CD8-positive, alpha-beta memory T cell (primary cell): ENCODE measurements around the gene MPLKIP. TPM values are rescaled to one million over a fixed set of nuclear protein-coding genes. Genes with fewer than 3 reads are reported as not detected.
"Not testable (repeated sequence)": the region's sequence is repeated elsewhere in the genome, so short reads cannot be mapped to it uniquely, and the experiment has no call there.

Source experiments
- CTCF ChIA-PET: fragments of 350-600 bp; sonication (Branson Sonifier 250); formaldehyde crosslinking; loops from one replicate; lab custom pipeline; 2021; ENCODE audit warnings: antibody characterized with exemption; lab: Charles Lee
- POLR2A ChIA-PET: fragments of 350-600 bp; sonication (Branson Sonifier 250); formaldehyde crosslinking; loops from one replicate; lab custom pipeline; 2021; ENCODE audit warnings: antibody characterized with exemption; lab: Charles Lee
- DNase-seq, 5 donors: peaks; one replicate each; pipeline versions ENCODE4 v3.0.0 to v3.0.0-alpha.2; 2020 to 2022; ENCODE audit warnings: mixed read lengths in 1 of 5
- H3K27ac ChIP-seq: one replicate; pipeline ENCODE4 v1.7.0; 2013; ENCODE audit warnings: low read depth, mild to moderate bottlenecking, low read length, moderate library complexity
- H3K27me3 ChIP-seq: 2 replicates; pipeline ENCODE4 v1.7.0; 2013; ENCODE audit warnings: low read length, mild to moderate bottlenecking; ENCODE audit not compliant: insufficient read depth, poor library complexity, severe bottlenecking
- H3K36me3 ChIP-seq: 2 replicates; pipeline ENCODE4 v1.7.0; 2013; ENCODE audit warnings: mild to moderate bottlenecking, low read length, moderate library complexity; ENCODE audit not compliant: insufficient read depth
- H3K4me1 ChIP-seq: 2 replicates; pipeline ENCODE4 v1.7.0; 2013; ENCODE audit warnings: mild to moderate bottlenecking, low read length, moderate library complexity; ENCODE audit not compliant: insufficient read depth
- H3K4me3 ChIP-seq: 2 replicates; pipeline ENCODE4 v1.7.0; 2013; ENCODE audit warnings: mild to moderate bottlenecking, low read length
- H3K9me3 ChIP-seq: 2 replicates; pipeline ENCODE4 v1.7.0; 2013; ENCODE audit warnings: mild to moderate bottlenecking, low read length
- H3K27ac Mint-ChIP-seq, 8 donors: one replicate each; pipeline ENCODE4 v1.8.0; 2020 to 2021; ENCODE audit warnings: mixed read lengths in 8 of 8, mild to moderate bottlenecking in 6 of 8, inconsistent platforms in 3 of 8, moderate library complexity in 3 of 8
- H3K27me3 Mint-ChIP-seq, 2 donors: one replicate each; pipeline ENCODE4 v1.8.0; 2020 to 2021; ENCODE audit warnings: mixed read lengths in 2 of 2, mild to moderate bottlenecking in 1 of 2, moderate library complexity in 1 of 2
- H3K36me3 Mint-ChIP-seq, 3 donors: one replicate each; pipeline ENCODE4 v1.8.0; 2020 to 2021; ENCODE audit warnings: mixed read lengths in 3 of 3, inconsistent platforms in 1 of 3, mild to moderate bottlenecking in 1 of 3
- H3K4me1 Mint-ChIP-seq, 3 donors: one replicate each; pipeline ENCODE4 v1.8.0; 2020 to 2021; ENCODE audit warnings: mixed read lengths in 3 of 3, inconsistent platforms in 1 of 3, mild to moderate bottlenecking in 1 of 3
- H3K4me3 Mint-ChIP-seq, 7 donors: one replicate each; pipeline ENCODE4 v1.8.0; 2020 to 2021; ENCODE audit warnings: mixed read lengths in 7 of 7, mild to moderate bottlenecking in 6 of 7, moderate library complexity in 4 of 7, inconsistent platforms in 2 of 7
- H3K9me3 Mint-ChIP-seq, 5 donors: one replicate each; pipeline ENCODE4 v1.8.0; 2020 to 2022; ENCODE audit warnings: mixed read lengths in 5 of 5, mild to moderate bottlenecking in 3 of 5, moderate library complexity in 2 of 5, inconsistent platforms in 1 of 5
- polyA plus RNA-seq: library from polyadenylated mRNA; unstranded; fragments of 300-500 nt; fragmentation: Illumina TruSeq; gene quantifications from one replicate; pipeline ENCODE4 v1.2.3, GENCODE V29; 2021
- total RNA-seq, 2 experiments: library from RNA; stranded (reverse); gene quantifications; one replicate each; pipeline ENCODE4 v1.2.3, GENCODE V29; 2021

The MPLKIP gene
- total and polyA plus RNA-seq, 3 experiments from 2014 or later: 33.4 to 60.8 (median 33.5) TPM

- H3K27ac Mint-ChIP-seq, H3K4me1 ChIP-seq, H3K9me3 Mint-ChIP-seq, H3K4me3 Mint-ChIP-seq, H3K4me1 Mint-ChIP-seq, H3K27me3 ChIP-seq, H3K36me3 Mint-ChIP-seq, DNase-seq, H3K27ac ChIP-seq, H3K9me3 ChIP-seq, POLR2A ChIA-PET, CTCF ChIA-PET, H3K36me3 ChIP-seq, H3K4me3 ChIP-seq: not testable (repeated sequence)
- peaks cover 12 to 25% of the 10 kb centered on the region in 2 donors for H3K27me3 Mint-ChIP-seq
Measured at GRCh38 chr7:40141916-40142315, 7.5 kb upstream of the MPLKIP start.

- CTCF ChIA-PET, H3K4me1 Mint-ChIP-seq, H3K27ac ChIP-seq, H3K4me3 ChIP-seq, H3K36me3 Mint-ChIP-seq, H3K27me3 ChIP-seq, POLR2A ChIA-PET, H3K4me1 ChIP-seq, H3K9me3 Mint-ChIP-seq, H3K9me3 ChIP-seq, H3K27ac Mint-ChIP-seq, H3K36me3 ChIP-seq, DNase-seq: not testable (repeated sequence)
- H3K4me3 Mint-ChIP-seq: peak overlapping the region in 2 of 7 donors; percentile 10 to 44
- H3K27me3 Mint-ChIP-seq: peaks cover 9 to 16% of the 10 kb centered on the region in 2 donors
Measured at GRCh38 chr7:40139891-40140290, 5.5 kb upstream of the MPLKIP start.

- Mint-ChIP-seq H3K4me3 (no peak overlapping the region), H3K27ac (peak overlapping the region in 1 of 8 donors; percentile 71), H3K27me3 (peaks cover 9 to 11% of the 10 kb centered on the region in 2 donors), H3K36me3 (peaks cover 0 to 3% (median 0%) of the 10 kb centered on the region in 3 donors), H3K9me3 (no peaks in the 10 kb centered on the region), H3K4me1 (peaks cover 0 to 9% (median under 1%) of the 10 kb centered on the region in 3 donors)
- H3K9me3 ChIP-seq: no peaks in the 10 kb centered on the region
- H3K27me3 ChIP-seq: no peaks in the 10 kb centered on the region
- peaks cover 5% of the 10 kb centered on the region for H3K4me1 ChIP-seq
- POLR2A ChIA-PET: no interaction called here
- CTCF ChIA-PET: no interaction called here
- no peaks in the 10 kb centered on the region for H3K36me3 ChIP-seq
- no peak for DNase-seq
- H3K27ac ChIP-seq: no peak overlapping the region
- H3K4me3 ChIP-seq: no peak overlapping the region
Measured at GRCh38 chr7:40138973-40139372, 4.6 kb upstream of the MPLKIP start.

GRCh38 chr7:40137563-40137962 is 3.1 kb upstream of the MPLKIP start:
- no peak overlapping the region for H3K27ac ChIP-seq
- H3K27ac Mint-ChIP-seq: peak overlapping the region in 1 of 8 donors; percentile 86
- ChIA-PET POLR2A (no interaction called here), CTCF (no interaction called here)
- H3K27me3 ChIP-seq: no peaks in the 10 kb centered on the region
- H3K4me1 Mint-ChIP-seq: peaks cover 11 to 23% (median 15%) of the 10 kb centered on the region in 3 donors
- H3K27me3 Mint-ChIP-seq: peaks cover 5 to 7% of the 10 kb centered on the region in 2 donors
- peaks cover 17% of the 10 kb centered on the region for H3K4me1 ChIP-seq
- H3K4me3 Mint-ChIP-seq: peak overlapping the region in 1 of 7 donors; percentile 62
- no peaks in the 10 kb centered on the region for H3K36me3 ChIP-seq
- DNase-seq: no peak
- no peaks in the 10 kb centered on the region for H3K9me3 Mint-ChIP-seq
- no peaks in the 10 kb centered on the region for H3K9me3 ChIP-seq
- H3K36me3 Mint-ChIP-seq: peaks cover 0 to 7% (median 0%) of the 10 kb centered on the region in 3 donors
- H3K4me3 ChIP-seq: no peak overlapping the region

GRCh38 chr7:40135317-40135610 is 842 bp upstream of the MPLKIP start:
- Mint-ChIP-seq H3K27me3 (peaks cover 0 to 2% of the 10 kb centered on the region in 2 donors), H3K36me3 (peaks cover 0 to 10% (median 0%) of the 10 kb centered on the region in 3 donors), H3K4me3 (peak overlapping the region; percentile 71 to 99 (median 97)), H3K27ac (peak overlapping the region in 7 of 8 donors; percentile 10 to 88 (median 38)), H3K4me1 (peaks cover 26 to 46% (median 35%) of the 10 kb centered on the region in 3 donors), H3K9me3 (no peaks in the 10 kb centered on the region)
- peaks cover 37% of the 10 kb centered on the region for H3K4me1 ChIP-seq
- no peaks in the 10 kb centered on the region for H3K27me3 ChIP-seq
- DNase-seq: no peak
- H3K27ac ChIP-seq: no peak overlapping the region
- no peaks in the 10 kb centered on the region for H3K36me3 ChIP-seq
- H3K9me3 ChIP-seq: no peaks in the 10 kb centered on the region
- POLR2A ChIA-PET: interaction anchor here (0.6 to 1.8 kb wide), 4 partner anchors 17 to 239 kb away, joined by 3 to 14 read pairs (median 6); partner anchors contain the start of gene CDK13
- CTCF ChIA-PET: interaction anchor here (0.8 to 2.9 kb wide), 11 partner anchors 8 to 556 kb away, joined by 3 to 13 read pairs (median 3); partner anchors contain the start of gene CDK13
- H3K4me3 ChIP-seq: peak overlapping the region; percentile 84

- Histone ChIP-seq H3K27me3 (no peaks in the 10 kb centered on the region), H3K4me3 (peak overlapping the region; percentile 84), H3K4me1 (peaks cover 37% of the 10 kb centered on the region), H3K9me3 (no peaks in the 10 kb centered on the region), H3K36me3 (no peaks in the 10 kb centered on the region), H3K27ac (peak overlapping the region; percentile 96)
- Mint-ChIP-seq H3K4me1 (peaks cover 30 to 59% (median 49%) of the 10 kb centered on the region in 3 donors), H3K27me3 (peaks cover 0 to 1% of the 10 kb centered on the region in 2 donors), H3K27ac (peak overlapping the region; percentile 88 to 99 (median 92)), H3K36me3 (peaks cover 0 to 13% (median 0%) of the 10 kb centered on the region in 3 donors), H3K9me3 (no peaks in the 10 kb centered on the region), H3K4me3 (peak overlapping the region; percentile 96 to 99 (median 98))
- DNase-seq: no peak
- POLR2A ChIA-PET: interaction anchor here (0.6 to 1.8 kb wide), 5 partner anchors 21 to 1916 kb away, joined by 3 to 14 read pairs (median 4); partner anchors contain the start of gene CDK13
- CTCF ChIA-PET: interaction anchor here (1.0 to 2.9 kb wide), 14 partner anchors 10 to 554 kb away, joined by 3 to 13 read pairs (median 4); partner anchors contain the start of gene CDK13
Measured at GRCh38 chr7:40133561-40134427, 628 bp downstream of the MPLKIP start.

GRCh38 chr7:40122940-40123254 is 11.5 kb downstream of the MPLKIP start:
- H3K4me1 Mint-ChIP-seq: peaks cover 2 to 8% (median 5%) of the 10 kb centered on the region in 3 donors
- Histone ChIP-seq H3K27me3 (no peaks in the 10 kb centered on the region), H3K4me3 (no peak overlapping the region), H3K4me1 (no peaks in the 10 kb centered on the region), H3K36me3 (no peaks in the 10 kb centered on the region), H3K9me3 (no peaks in the 10 kb centered on the region), H3K27ac (no peak overlapping the region)
- ChIA-PET POLR2A (no interaction called here), CTCF (interaction anchor here (1.8 kb wide), 1 partner anchor 12 kb away, joined by 9 read pairs; the partner anchor contains the start of genes MPLKIP and SUGCT)
- peaks cover 0 to 2% (median 0%) of the 10 kb centered on the region in 3 donors for H3K36me3 Mint-ChIP-seq
- H3K27me3 Mint-ChIP-seq: no peaks in the 10 kb centered on the region
- no peaks in the 10 kb centered on the region for H3K9me3 Mint-ChIP-seq
- no peak overlapping the region for H3K27ac Mint-ChIP-seq
- no peak for DNase-seq
- H3K4me3 Mint-ChIP-seq: no peak overlapping the region
